ENCODE results near the gene ZBTB25.

The ZBTB25 gene

DNA sequence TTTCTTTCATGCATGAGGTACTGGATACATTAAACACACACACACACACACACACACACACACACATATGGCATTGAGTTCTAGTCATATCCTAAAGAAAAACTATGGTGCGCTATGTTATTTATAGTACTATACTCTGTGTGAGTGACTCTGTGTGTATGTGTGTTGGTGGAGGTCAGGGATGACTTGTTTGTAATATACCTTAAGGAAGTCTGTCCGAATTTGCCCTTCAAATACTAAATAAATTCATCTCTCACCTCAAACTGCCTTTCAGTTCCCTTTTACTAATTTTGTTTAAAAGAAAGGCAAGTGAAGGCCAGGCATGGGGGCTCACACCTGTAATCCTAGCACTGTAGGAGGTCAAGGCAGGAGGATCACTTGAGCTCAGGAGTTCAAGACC, 40.4 kb downstream of the ZBTB25 start:
- ATAC-seq = no peak
- no peak for TF ChIP-seq ZNF8 (CRISPR knock-in tag; IDR thresholded peaks at IDR 0.05)
- TF ChIP-seq ZNF565 (CRISPR knock-in tag; conservative IDR thresholded peaks at IDR 0.05; ENCODE audit: low read depth) = no peak

DNA sequence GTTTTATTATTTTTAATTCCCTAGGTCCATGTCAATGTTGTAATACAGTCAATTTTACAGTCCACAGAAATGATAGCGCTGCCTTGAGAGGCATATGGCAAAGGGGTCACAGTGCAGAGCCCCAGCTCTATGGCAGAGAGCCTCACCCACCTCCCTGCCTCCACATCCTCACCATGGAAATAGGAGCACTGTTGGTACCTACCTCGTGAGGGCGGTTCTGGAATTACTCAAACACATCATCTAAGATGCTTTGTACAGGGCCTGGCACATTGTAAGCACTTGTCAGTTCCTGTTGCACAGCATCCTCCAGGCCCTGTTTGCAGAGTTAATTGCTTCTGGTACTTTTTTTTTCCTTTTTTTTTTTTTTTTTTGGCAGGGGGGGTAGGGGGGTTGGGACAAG, 42.4 kb downstream of the ZBTB25 start:
- TF ChIP-seq ZFP3 (CRISPR knock-in tag; IDR thresholded peaks at IDR 0.05) = no peak
- TF ChIP-seq ESRRG (CRISPR knock-in tag; IDR thresholded peaks at IDR 0.05) = no peak
- no peak for TF ChIP-seq GLIS3 (CRISPR knock-in tag; IDR thresholded peaks at IDR 0.05)
- TF ChIP-seq, protein P1, sequence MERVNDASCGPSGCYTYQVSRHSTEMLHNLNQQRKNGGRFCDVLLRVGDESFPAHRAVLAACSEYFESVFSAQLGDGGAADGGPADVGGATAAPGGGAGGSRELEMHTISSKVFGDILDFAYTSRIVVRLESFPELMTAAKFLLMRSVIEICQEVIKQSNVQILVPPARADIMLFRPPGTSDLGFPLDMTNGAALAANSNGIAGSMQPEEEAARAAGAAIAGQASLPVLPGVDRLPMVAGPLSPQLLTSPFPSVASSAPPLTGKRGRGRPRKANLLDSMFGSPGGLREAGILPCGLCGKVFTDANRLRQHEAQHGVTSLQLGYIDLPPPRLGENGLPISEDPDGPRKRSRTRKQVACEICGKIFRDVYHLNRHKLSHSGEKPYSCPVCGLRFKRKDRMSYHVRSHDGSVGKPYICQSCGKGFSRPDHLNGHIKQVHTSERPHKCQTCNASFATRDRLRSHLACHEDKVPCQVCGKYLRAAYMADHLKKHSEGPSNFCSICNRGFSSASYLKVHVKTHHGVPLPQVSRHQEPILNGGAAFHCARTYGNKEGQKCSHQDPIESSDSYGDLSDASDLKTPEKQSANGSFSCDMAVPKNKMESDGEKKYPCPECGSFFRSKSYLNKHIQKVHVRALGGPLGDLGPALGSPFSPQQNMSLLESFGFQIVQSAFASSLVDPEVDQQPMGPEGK (CRISPR knock-in tag; IDR thresholded peaks at IDR 0.05; ENCODE audit: borderline replicate concordance) = no peak
- TF ChIP-seq ZC3H10 (CRISPR knock-in tag; IDR thresholded peaks at IDR 0.05) = no peak
- no peak for TF ChIP-seq ZNF70 (CRISPR knock-in tag; IDR thresholded peaks at IDR 0.05)
- TF ChIP-seq BACH2 (CRISPR knock-in tag; IDR thresholded peaks at IDR 0.05; ENCODE audit: borderline replicate concordance) = no peak
- TF ChIP-seq, protein P2, sequence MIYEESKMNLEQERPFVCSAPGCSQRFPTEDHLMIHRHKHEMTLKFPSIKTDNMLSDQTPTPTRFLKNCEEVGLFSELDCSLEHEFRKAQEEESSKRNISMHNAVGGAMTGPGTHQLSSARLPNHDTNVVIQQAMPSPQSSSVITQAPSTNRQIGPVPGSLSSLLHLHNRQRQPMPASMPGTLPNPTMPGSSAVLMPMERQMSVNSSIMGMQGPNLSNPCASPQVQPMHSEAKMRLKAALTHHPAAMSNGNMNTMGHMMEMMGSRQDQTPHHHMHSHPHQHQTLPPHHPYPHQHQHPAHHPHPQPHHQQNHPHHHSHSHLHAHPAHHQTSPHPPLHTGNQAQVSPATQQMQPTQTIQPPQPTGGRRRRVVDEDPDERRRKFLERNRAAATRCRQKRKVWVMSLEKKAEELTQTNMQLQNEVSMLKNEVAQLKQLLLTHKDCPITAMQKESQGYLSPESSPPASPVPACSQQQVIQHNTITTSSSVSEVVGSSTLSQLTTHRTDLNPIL (CRISPR knock-in tag; IDR thresholded peaks at IDR 0.05; ENCODE audit: low read depth) = no peak
- TF ChIP-seq ARNTL (CRISPR knock-in tag; IDR thresholded peaks at IDR 0.05; ENCODE audit: borderline replicate concordance, low read depth) = no peak
- TF ChIP-seq SNAI2 (CRISPR knock-in tag; IDR thresholded peaks at IDR 0.05) = no peak
- TF ChIP-seq, protein P3, sequence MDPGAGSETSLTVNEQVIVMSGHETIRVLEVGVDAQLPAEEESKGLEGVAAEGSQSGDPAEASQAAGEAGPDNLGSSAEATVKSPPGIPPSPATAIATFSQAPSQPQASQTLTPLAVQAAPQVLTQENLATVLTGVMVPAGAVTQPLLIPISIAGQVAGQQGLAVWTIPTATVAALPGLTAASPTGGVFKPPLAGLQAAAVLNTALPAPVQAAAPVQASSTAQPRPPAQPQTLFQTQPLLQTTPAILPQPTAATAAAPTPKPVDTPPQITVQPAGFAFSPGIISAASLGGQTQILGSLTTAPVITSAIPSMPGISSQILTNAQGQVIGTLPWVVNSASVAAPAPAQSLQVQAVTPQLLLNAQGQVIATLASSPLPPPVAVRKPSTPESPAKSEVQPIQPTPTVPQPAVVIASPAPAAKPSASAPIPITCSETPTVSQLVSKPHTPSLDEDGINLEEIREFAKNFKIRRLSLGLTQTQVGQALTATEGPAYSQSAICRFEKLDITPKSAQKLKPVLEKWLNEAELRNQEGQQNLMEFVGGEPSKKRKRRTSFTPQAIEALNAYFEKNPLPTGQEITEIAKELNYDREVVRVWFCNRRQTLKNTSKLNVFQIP (CRISPR knock-in tag; IDR thresholded peaks at IDR 0.05; ENCODE audit: borderline replicate concordance, low read depth) = no peak
- TF ChIP-seq, protein P4, sequence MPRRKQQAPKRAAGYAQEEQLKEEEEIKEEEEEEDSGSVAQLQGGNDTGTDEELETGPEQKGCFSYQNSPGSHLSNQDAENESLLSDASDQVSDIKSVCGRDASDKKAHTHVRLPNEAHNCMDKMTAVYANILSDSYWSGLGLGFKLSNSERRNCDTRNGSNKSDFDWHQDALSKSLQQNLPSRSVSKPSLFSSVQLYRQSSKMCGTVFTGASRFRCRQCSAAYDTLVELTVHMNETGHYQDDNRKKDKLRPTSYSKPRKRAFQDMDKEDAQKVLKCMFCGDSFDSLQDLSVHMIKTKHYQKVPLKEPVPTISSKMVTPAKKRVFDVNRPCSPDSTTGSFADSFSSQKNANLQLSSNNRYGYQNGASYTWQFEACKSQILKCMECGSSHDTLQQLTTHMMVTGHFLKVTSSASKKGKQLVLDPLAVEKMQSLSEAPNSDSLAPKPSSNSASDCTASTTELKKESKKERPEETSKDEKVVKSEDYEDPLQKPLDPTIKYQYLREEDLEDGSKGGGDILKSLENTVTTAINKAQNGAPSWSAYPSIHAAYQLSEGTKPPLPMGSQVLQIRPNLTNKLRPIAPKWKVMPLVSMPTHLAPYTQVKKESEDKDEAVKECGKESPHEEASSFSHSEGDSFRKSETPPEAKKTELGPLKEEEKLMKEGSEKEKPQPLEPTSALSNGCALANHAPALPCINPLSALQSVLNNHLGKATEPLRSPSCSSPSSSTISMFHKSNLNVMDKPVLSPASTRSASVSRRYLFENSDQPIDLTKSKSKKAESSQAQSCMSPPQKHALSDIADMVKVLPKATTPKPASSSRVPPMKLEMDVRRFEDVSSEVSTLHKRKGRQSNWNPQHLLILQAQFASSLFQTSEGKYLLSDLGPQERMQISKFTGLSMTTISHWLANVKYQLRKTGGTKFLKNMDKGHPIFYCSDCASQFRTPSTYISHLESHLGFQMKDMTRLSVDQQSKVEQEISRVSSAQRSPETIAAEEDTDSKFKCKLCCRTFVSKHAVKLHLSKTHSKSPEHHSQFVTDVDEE (CRISPR knock-in tag; IDR thresholded peaks at IDR 0.05) = no peak
- TF ChIP-seq TOX (CRISPR knock-in tag; IDR thresholded peaks at IDR 0.05; ENCODE audit: borderline replicate concordance) = no peak
- TF ChIP-seq ZNF8 (CRISPR knock-in tag; IDR thresholded peaks at IDR 0.05) = no peak
- TF ChIP-seq, protein P5, sequence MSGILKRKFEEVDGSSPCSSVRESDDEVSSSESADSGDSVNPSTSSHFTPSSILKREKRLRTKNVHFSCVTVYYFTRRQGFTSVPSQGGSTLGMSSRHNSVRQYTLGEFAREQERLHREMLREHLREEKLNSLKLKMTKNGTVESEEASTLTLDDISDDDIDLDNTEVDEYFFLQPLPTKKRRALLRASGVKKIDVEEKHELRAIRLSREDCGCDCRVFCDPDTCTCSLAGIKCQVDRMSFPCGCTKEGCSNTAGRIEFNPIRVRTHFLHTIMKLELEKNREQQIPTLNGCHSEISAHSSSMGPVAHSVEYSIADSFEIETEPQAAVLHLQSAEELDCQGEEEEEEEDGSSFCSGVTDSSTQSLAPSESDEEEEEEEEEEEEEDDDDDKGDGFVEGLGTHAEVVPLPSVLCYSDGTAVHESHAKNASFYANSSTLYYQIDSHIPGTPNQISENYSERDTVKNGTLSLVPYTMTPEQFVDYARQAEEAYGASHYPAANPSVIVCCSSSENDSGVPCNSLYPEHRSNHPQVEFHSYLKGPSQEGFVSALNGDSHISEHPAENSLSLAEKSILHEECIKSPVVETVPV (CRISPR knock-in tag; IDR thresholded peaks at IDR 0.05) = no peak
- no peak for TF ChIP-seq CSDC2 (CRISPR knock-in tag; IDR thresholded peaks at IDR 0.05)
- TF ChIP-seq ZNF565 (CRISPR knock-in tag; conservative IDR thresholded peaks at IDR 0.05; ENCODE audit: low read depth) = no peak
- TF ChIP-seq ISL1 (CRISPR knock-in tag; IDR thresholded peaks at IDR 0.05) = no peak
- ATAC-seq = no peak

DNA sequence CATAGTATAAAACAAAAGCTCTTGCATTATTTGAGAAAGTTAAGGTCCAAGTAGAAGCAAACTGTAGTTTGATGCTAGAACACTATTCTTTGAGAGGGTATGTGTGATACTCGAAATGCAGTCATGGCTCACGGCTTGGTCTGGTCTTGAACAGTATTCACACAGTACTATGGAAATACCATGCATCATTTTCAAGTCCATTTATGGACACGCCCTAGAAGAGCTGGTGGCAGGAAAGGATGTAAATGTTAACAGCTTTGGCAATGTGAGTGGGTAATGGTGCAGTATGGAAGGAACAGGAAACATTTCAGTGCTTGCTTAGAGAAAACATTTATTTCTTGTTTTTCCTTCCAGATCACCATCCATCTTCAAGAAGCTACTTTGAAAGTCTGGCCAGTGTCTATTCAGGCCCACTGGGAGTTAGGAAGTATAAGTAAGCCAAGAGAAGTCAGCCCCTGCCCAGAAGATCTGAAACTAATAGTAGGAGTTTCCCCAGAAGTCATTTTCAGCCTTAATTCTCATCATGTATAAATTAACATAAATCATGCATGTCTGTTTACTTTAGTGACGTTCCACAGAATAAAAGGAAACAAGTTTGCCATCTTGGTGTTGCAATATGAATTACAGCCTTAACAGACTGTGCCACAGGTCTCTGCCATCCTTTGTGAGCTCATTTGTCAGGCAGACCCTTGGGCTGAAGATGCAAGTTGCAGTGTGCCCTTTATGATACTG, 44.1 kb downstream of the ZBTB25 start:
- TF ChIP-seq PPARA (CRISPR knock-in tag; IDR thresholded peaks at IDR 0.05; ENCODE audit: borderline replicate concordance) = no peak
- TF ChIP-seq, protein P1 (CRISPR knock-in tag; IDR thresholded peaks at IDR 0.05; ENCODE audit: borderline replicate concordance) = no peak
- ATAC-seq = no peak
